Activated T-helper 2 cell treated with anti-CD3 and anti-CD28 coated beads, Interferon-gamma antibody, Interleukin-2, Interleukin-4, amounts not matched to agents 10 μg/mL and 5 μg/mL and 100 μg/mL, durations not matched to agents 14 hours and 24 hours and 36 hours (primary cell): Measurements from ENCODE around the gene KIF12. TPM values are rescaled to one million over a fixed set of nuclear protein-coding genes. Genes with fewer than 3 reads are reported as not detected.

Source experiments
- DNase-seq: peaks from one replicate; pipeline ENCODE4 v3.0.0; 2021; ENCODE audit warnings: low spot score
- H3K27ac Mint-ChIP-seq: one replicate; pipeline ENCODE4 v1.8.0; 2021; ENCODE audit warnings: mixed read lengths
- H3K27me3 Mint-ChIP-seq: one replicate; pipeline ENCODE4 v1.8.0; 2021; ENCODE audit warnings: low read depth, mixed read lengths
- H3K36me3 Mint-ChIP-seq: one replicate; pipeline ENCODE4 v1.8.0; 2021; ENCODE audit warnings: low read depth, mixed read lengths
- H3K4me1 Mint-ChIP-seq: one replicate; pipeline ENCODE4 v1.8.0; 2021; ENCODE audit warnings: low read depth, mixed read lengths
- H3K4me3 Mint-ChIP-seq: one replicate; pipeline ENCODE4 v1.8.0; 2021; ENCODE audit warnings: low read depth, mild to moderate bottlenecking, moderate library complexity, mixed read lengths
- H3K9me3 Mint-ChIP-seq: one replicate; pipeline ENCODE4 v1.8.0; 2021; ENCODE audit warnings: mixed read lengths
- intact Hi-C: fragments of 100-400 bp; cut with micrococcal nuclease; formaldehyde crosslinking; loops from one replicate; pipeline ENCODE4 v1.15.1; 2023
- total RNA-seq: library from RNA; stranded (reverse); gene quantifications from 2 replicates; pipeline ENCODE4 v1.2.3, GENCODE V29; 2022

KIF12 gene
- total RNA-seq: not detected in 2 replicates

- H3K36me3 Mint-ChIP-seq: no peaks in the 10 kb centered on the region
- intact Hi-C loops: no loop called here
- peaks cover 26% of the 10 kb centered on the region for H3K27me3 Mint-ChIP-seq
- DNase-seq: no peak
- H3K4me1 Mint-ChIP-seq: peaks cover 3% of the 10 kb centered on the region
- no peak within 1 kb of the TSS for H3K27ac Mint-ChIP-seq
- no peaks in the 10 kb centered on the region for H3K9me3 Mint-ChIP-seq
- H3K4me3 Mint-ChIP-seq: no peak within 1 kb of the TSS
These were observed at the start of gene KIF12 for GRCh38 chr9:114098936-114099668. TSS of gene KIF12 (minus strand) at chr9:114099292. CDS start at chr9:114099276, 16 bp downstream.

DNA sequence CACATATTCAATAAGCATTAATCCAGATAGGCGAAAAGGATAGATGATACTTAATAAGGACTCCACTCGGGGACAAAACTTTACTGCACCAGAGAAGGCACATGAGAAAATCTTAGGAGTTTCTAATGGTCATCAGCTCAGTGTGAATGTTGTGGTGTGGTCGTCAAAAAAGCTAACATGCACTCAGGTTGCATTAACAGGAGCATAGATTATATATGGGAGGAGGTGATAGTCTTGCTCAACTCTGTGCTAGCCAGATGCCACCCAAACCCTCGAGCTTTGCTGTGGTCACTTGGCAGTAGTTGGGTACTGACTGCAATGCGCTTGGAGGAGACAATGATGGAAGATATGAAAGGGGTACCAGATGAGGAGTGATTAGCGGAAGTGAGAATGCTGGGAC is 47.6 kb upstream of the KIF12 start:
- H3K36me3 Mint-ChIP-seq: no peaks in the 10 kb centered on the region
- H3K4me1 Mint-ChIP-seq: no peaks in the 10 kb centered on the region
- H3K4me3 Mint-ChIP-seq: no peak overlapping the region
- peaks cover 11% of the 10 kb centered on the region for H3K27me3 Mint-ChIP-seq
- no peaks in the 10 kb centered on the region for H3K9me3 Mint-ChIP-seq
- DNase-seq: no peak
- intact Hi-C loops: no loop called here
- H3K27ac Mint-ChIP-seq: no peak overlapping the region

DNA sequence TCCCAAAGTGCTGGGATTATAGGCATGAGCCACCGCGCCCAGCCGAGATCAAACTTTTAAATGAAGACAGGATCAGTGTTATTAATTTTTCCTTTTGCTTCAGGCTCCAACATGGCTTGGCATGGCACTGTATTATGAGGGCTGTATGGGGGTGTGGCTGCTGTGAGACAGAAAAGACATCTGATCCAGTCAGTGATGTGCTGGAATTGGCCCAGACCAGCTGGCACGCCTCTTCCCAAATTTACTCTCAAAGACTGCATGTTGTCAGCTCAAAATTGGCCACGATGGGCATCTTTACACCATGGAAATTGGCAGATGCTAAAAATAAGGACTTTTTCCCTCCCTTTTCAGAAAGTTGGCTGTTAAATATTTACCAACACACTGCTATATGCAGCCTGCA is 44.1 kb upstream of the KIF12 start:
- DNase-seq: no peak
- Mint-ChIP-seq H3K4me3 (no peak overlapping the region), H3K27me3 (peaks cover 4% of the 10 kb centered on the region), H3K27ac (no peak overlapping the region), H3K9me3 (no peaks in the 10 kb centered on the region), H3K36me3 (no peaks in the 10 kb centered on the region), H3K4me1 (no peaks in the 10 kb centered on the region)
- intact Hi-C loops: no loop called here

- H3K27ac Mint-ChIP-seq: no peak overlapping the region
- H3K4me3 Mint-ChIP-seq: no peak overlapping the region
- intact Hi-C loops: no loop called here
- DNase-seq: no peak
- H3K4me1 Mint-ChIP-seq: no peaks in the 10 kb centered on the region
- no peaks in the 10 kb centered on the region for H3K9me3 Mint-ChIP-seq
- no peaks in the 10 kb centered on the region for H3K36me3 Mint-ChIP-seq
- peaks cover 5% of the 10 kb centered on the region for H3K27me3 Mint-ChIP-seq
These were observed 42.7 kb upstream of the KIF12 start for GRCh38 chr9:114141553-114142402.

- Mint-ChIP-seq H3K27ac (no peak overlapping the region), H3K4me3 (no peak overlapping the region), H3K4me1 (no peaks in the 10 kb centered on the region), H3K9me3 (no peaks in the 10 kb centered on the region), H3K36me3 (no peaks in the 10 kb centered on the region), H3K27me3 (peaks cover 2% of the 10 kb centered on the region)
- DNase-seq: no peak
- intact Hi-C loops: no loop called here
These were observed 41.8 kb upstream of the KIF12 start for GRCh38 chr9:114140850-114141249.

- Mint-ChIP-seq H3K27ac (no peak overlapping the region), H3K36me3 (no peaks in the 10 kb centered on the region), H3K4me1 (no peaks in the 10 kb centered on the region), H3K4me3 (no peak overlapping the region), H3K27me3 (peaks cover 2% of the 10 kb centered on the region), H3K9me3 (no peaks in the 10 kb centered on the region)
- intact Hi-C loops: no loop called here
- DNase-seq: no peak
These were observed 41.3 kb upstream of the KIF12 start for GRCh38 chr9:114140401-114140800.

- Mint-ChIP-seq H3K4me3 (no peak overlapping the region), H3K27me3 (peaks cover 2% of the 10 kb centered on the region), H3K27ac (no peak overlapping the region), H3K4me1 (no peaks in the 10 kb centered on the region), H3K9me3 (no peaks in the 10 kb centered on the region), H3K36me3 (no peaks in the 10 kb centered on the region)
- DNase-seq: no peak
- intact Hi-C loops: no loop called here
These were observed 40.0 kb upstream of the KIF12 start for GRCh38 chr9:114139071-114139470.

DNA sequence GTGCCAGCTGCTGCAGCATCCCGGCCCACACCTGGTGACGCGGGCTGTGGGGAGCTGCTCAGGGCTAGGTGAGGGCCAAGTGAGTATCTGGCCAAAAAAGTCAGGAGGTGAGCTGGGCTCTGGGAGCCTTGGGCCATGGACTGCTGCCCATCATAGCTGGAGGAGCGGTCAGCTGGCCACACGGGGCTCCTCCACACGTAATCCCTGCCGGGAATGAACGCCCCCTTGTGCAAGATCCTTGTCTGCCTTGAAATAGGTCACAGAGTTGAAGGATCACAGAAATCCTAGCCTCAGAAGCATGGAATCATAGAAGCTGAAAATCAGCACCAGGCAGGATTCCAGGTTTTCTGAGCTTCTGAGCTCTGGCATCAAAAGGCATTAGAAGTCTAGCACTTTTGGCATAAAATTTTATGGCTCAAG is 39.5 kb upstream of the KIF12 start:
- no peak for DNase-seq
- intact Hi-C loops: no loop called here
- Mint-ChIP-seq H3K4me3 (no peak overlapping the region), H3K27ac (no peak overlapping the region), H3K4me1 (no peaks in the 10 kb centered on the region), H3K9me3 (no peaks in the 10 kb centered on the region), H3K36me3 (no peaks in the 10 kb centered on the region), H3K27me3 (peaks cover 4% of the 10 kb centered on the region)

GRCh38 chr9:114137831-114138230 is 38.7 kb upstream of the KIF12 start:
- no peak for DNase-seq
- no peak overlapping the region for H3K4me3 Mint-ChIP-seq
- intact Hi-C loops: no loop called here
- H3K9me3 Mint-ChIP-seq: no peaks in the 10 kb centered on the region
- no peak overlapping the region for H3K27ac Mint-ChIP-seq
- H3K36me3 Mint-ChIP-seq: no peaks in the 10 kb centered on the region
- H3K4me1 Mint-ChIP-seq: no peaks in the 10 kb centered on the region
- H3K27me3 Mint-ChIP-seq: peaks cover 4% of the 10 kb centered on the region

- H3K27me3 Mint-ChIP-seq: peaks cover 6% of the 10 kb centered on the region
- no peaks in the 10 kb centered on the region for H3K4me1 Mint-ChIP-seq
- H3K4me3 Mint-ChIP-seq: no peak overlapping the region
- no peaks in the 10 kb centered on the region for H3K9me3 Mint-ChIP-seq
- DNase-seq: no peak
- intact Hi-C loops: no loop called here
- no peak overlapping the region for H3K27ac Mint-ChIP-seq
- H3K36me3 Mint-ChIP-seq: no peaks in the 10 kb centered on the region
These were observed 35.8 kb upstream of the KIF12 start for GRCh38 chr9:114134827-114135396.

DNA sequence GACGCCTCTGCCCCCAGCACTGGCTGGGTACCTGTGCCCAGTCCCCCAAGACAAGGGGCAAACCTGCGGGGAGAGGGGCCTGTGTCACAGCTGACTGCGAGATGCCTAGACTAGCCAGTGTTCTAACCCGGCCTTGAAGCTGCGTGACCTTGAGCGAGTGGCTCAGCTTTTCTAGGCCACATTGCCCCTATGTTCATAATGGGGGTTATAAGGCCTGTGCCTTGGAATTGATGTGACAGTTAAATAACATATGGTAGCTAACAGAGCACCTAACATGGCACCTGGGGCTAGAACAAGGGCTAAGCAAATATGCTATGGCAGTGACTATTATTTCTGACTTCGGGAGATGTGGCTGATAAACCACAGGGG is 33.4 kb upstream of the KIF12 start:
- H3K27me3 Mint-ChIP-seq: peaks cover 7% of the 10 kb centered on the region
- H3K9me3 Mint-ChIP-seq: no peaks in the 10 kb centered on the region
- DNase-seq: no peak
- H3K4me3 Mint-ChIP-seq: no peak overlapping the region
- no peak overlapping the region for H3K27ac Mint-ChIP-seq
- no peaks in the 10 kb centered on the region for H3K36me3 Mint-ChIP-seq
- intact Hi-C loops: no loop called here
- no peaks in the 10 kb centered on the region for H3K4me1 Mint-ChIP-seq

DNA sequence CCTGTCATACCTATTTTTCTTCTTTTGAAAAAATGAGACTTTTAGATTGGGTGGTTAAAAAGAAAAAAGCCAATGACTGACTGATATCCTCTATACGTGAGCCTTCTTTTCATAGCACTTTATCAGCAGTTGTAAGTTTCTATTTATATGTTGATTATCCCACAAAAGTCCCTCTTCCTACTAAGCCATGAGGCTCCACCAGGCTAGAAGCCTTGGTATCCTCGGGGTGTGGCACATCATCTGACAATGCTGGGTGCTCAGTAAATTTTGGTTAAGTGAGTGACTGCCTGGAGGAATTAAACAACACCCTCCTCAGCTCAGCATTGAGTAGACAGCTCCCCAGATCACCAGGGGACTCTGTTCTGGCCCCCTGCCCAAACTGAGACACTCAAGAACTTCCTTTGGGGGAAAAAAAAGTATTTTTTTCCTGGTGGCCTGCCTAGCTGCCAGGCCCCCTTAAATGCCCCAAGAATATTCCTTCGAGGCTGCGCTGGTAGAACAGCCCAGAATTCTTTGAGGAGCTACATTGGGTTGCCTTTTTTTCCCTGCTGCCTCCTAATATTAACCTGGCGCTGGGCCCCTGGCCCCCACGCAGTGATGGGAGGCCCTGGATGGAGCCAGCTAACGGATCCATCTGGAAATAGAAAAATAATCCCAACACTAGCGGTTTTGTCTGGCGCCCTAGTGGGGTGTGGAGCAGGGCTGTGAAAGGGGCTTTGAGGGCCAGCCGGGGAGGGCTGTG is 32.9 kb upstream of the KIF12 start:
- Mint-ChIP-seq H3K9me3 (no peaks in the 10 kb centered on the region), H3K27ac (no peak overlapping the region), H3K4me3 (no peak overlapping the region), H3K4me1 (no peaks in the 10 kb centered on the region), H3K27me3 (peaks cover 7% of the 10 kb centered on the region), H3K36me3 (no peaks in the 10 kb centered on the region)
- intact Hi-C loops: no loop called here
- DNase-seq: no peak
